ENCODE results near the gene FBXL7.

The FBXL7 gene

DNA sequence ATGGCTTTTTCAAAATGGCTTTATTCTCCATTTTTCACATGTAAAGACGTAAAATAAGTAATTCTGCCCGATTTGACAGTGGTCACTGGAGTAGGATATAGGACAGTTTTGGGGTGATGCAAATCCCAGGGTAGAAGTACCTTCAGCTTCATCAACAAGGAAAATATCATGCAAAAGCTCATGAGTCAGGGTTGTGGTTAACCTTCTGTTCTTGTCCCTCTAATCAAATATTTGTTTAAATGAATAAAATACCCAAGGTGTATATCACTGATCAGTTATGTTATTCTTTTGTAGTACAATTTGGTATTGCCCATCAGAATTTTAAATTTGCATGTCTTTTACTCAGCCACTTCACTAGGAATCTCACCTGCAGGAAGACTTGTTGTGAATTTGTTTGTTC, 40.0 kb downstream of the FBXL7 start:
- no peak for ATAC-seq
- DNase-seq: no peak

DNA sequence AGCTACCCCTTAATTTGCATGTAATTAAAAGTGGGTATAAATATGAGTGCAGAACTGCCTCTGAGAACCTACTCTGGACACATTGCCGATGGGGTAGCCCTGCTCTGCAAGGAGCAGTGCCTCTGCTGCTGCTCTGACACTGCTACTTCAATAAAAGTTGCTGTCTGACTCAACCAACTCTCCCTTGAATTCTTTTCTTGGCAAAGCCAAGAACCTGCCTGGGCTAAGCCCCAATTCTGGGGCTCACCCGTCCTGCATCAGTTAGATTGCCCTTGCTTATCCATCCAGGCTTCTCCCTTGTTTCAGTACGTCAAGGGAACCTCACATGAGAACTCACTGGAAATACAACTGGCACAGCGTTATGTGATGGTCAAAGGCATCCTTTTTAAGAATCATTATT, 44.1 kb downstream of the FBXL7 start:
- ATAC-seq: no peak

DNA sequence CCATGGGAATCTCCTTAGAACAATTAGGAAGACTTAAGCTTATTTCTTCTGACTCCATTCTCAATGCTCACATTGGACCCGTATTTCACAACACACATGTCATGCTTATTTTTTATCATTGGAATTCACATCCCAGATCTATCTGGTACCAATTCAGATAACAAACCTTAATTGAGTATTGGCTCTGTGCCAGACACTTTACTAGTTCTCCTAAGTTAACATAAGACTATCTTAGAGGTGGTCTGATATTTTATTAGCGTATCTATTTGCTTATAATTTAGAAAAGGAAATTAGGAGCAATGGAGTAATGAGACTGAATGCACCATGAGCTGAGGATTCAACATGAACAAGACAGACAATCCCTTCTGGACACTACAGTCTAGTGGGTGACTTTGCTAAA, 45.1 kb downstream of the FBXL7 start:
- ATAC-seq (no peak), DNase-seq (no peak)

More for the DNA sequence above, 44.1 kb downstream of the FBXL7 start:
- DNase-seq: no peak

DNA sequence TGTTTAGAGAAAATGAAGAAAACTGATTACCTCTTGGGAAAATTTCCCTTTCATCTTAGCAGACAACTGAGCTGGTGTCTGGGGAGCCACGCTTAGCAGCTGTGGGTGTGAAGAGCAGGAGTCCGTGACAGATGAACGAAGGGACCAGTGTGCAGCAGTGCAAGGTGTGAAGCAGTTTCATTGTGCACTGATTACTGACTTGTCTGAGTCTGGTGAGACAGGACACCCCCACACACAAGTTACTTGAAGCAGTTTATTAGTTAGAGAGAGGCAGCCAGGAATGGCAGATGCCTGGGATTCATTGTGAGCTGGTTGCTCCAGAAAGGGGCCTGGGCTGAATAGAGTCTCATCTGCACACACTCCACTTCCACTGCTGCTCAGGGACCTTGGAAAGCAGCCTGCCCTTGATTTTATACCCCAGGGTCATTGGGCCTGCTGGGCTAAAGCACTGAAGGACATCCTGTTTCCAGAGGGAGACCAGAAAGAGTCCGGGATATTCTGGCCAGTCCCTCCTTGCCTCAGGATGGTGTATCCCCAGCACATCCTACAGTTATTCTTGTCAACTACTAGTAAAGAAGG, 47.4 kb downstream of the FBXL7 start:
- no peak for DNase-seq
- no peak for ATAC-seq

DNA sequence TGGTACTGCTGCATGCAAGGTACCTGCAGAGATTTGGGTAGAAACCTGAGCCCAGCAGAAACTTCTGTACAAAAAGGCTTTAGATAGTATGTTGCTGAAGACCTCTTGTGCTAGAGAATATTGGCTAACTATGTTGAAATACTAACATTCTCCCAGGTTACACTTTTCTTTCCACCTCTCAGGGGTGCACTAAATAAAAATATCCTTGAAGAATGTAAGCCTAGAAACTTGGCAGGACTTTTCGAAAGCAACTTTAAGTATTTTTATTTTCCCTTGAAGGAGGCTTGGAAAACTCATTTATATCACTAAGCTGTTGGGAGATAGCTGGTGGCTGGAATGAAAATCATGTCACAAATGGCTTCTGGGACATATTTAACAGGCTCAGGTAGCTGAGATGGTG, 50.0 kb downstream of the FBXL7 start:
- DNase-seq: no peak
- ATAC-seq: no peak

DNA sequence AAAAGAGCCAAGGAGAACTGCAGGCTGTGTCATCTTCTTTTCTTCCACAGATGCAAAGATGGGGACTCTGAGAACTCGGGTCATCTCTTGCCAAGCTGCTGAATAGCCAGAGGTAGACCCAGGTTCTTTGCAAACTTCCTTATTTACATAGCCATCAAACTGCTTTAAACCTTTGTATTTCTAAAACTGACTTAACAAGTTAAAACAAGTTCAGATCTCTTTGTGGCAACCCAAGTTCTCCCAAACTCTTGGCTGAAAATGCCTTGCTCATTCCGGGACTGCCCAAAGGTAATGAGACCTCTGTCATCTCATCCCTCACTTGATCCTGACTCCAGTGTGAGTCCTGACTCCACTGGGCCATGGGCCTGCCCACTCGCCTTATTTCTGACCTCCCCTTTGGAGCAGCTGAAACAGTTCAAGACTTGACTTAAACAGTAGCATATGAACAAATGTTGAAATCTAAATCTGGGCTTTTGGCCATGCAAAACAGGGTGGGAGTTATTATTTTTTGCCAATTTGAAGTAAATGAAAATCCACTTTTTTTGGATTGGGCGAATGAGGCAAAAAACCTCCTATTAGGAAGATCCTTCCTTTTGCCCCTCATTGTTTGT, 50.6 kb downstream of the FBXL7 start:
- ATAC-seq (no peak), DNase-seq (no peak)

DNA sequence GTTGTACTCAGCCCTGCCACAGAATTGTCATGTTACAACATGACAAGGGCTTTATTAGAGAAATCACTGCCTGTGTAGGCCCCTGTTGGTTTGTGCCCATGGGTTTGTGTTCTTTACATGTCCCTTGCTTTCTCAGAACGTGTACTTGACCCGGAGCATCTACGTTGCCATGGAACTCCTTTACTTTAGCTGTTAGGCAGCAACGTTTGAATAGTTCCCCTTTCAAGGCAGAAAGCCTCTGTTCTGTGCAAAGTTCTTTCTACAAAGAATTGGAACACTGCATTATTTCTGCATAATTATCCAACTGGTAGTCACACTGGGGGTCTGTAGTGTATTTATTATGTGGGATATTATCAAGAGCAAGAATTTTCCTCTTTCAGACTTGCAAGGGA, 51.1 kb downstream of the FBXL7 start:
- DNase-seq: no peak
- ATAC-seq: no peak

DNA sequence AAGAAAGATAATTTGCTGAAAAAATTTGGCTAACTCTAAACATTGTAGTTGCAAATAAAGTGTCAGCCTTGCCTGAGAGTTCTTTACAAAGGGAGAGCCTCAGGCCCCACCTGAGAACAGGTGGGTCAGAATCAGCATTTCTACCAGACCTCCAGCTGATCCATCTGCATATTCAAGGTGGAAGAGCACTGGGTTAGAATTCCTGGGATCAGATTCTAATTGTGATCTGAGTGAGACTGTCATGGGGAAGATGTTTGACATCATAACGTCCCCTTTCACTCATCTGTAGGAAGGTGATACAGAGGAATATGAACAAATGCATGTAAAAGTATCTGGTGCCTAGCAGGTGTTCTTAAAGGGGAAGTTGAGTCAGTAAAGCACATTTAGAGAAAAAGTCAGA, 54.6 kb downstream of the FBXL7 start:
- DNase-seq (no peak), ATAC-seq (no peak)

DNA sequence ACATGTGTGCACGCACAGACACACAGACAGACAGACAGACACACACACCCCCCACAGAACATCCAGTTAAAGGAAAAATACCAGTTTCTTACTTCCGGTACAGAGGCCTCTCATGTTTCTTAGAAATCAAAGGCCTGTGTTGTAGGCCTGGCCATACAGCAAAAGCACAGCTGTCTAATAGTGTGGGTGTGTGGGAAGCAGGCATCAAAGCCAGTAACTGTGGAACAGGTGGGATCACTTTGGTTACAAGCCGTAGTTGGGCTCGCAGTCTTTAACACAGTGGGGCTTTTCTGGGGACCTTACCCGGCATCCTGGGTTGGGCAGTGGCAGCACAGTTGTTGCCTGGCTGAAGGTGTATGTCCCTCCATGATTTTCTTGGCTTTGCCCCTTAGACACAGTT, 55.2 kb downstream of the FBXL7 start:
- no peak for DNase-seq
- ATAC-seq: no peak

DNA sequence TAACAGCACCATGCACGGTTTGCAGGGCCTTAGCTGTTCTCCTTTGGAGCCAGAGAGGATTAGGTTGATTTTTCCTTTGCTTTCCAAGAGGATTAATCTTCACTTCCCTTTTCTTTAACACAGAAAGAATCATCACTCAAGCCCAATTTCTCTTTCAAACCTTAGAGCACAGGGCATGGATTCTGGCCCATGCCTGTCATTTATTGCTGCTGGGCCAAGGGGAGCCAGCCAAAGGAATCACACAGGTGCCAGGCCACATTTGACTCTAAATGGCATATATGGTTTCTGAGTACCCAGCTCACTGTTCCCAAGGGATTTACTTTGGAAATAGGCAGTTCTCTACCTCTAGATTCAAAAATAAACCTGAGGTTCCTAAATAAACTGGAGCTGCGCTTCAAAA, 58.3 kb downstream of the FBXL7 start:
- no peak for DNase-seq
- ATAC-seq: no peak

DNA sequence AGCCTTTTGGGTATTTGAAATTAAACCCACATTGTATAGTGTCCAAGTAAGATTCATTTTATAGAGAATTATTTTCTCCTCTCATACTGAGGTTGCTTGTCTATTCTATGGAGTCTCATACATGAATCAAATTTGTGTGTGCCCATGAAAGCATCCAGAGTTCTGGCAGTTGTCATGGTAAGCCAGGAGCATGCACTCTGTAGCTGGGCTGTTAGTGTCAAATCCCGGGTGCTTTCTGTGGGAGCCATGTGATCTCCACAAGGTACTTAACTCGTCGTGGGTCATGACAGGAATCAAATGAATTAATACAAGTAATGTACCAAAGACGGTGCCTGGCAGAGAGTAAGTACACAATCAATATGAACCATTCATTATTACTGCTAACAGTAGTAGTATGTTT, 58.7 kb downstream of the FBXL7 start:
- DNase-seq (no peak), ATAC-seq (no peak)

DNA sequence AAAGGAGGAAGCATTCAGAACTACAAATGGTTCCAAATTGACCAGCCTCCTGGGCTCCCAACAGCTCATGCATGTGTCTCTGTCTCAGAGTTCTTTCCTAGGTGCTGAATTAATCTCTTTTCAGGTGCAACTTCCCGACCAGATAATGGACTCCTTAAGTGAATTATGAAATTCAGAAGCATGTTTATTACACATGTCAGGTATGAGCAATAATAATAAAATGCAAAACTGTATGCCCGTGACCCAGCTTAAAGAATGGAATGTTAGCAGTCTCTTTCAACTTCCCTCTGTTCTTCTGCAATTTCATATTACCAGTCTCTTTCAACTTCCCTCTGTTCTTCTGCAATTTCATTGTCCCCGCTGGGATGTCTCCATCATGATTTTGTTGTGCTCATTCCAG, 60.4 kb downstream of the FBXL7 start:
- DNase-seq (no peak), ATAC-seq (no peak)

DNA sequence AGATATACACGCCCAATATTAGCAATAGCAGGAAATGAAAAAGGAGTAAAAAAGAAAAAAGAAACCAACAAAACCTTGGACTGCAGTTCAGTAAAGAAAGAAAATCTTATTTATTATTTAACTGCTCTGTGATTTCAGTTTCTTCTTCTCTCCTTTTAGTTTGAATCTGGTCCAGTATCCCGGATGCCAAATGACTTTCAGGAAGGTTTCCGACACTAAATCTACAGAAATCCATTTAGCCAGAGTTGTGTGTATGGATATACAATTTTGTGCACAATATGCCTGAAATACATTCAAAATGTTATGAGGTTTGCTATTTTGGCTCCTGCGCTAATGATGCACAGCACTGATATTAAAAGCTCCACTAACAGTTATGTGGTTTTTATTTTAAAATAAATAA, 64.5 kb downstream of the FBXL7 start:
- DNase-seq (no peak), ATAC-seq (no peak)

DNA sequence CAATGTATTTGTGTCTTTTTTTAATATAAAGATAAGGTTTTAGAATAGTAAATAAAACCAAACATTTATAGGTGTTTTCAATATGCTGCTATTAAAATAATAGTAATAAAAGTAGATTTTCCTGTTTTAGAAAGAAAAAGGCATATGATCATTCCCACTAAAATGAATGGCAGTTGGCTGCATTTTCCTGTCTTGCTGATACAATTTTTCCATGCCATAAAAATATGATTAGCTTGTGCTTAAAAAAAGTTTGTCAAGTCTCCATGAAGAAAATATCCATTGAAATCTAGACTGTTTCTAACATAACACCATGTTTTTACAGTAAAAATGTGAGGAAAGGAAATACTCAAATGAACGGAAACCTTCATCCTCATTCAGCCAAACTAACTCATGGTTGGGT, 65.0 kb downstream of the FBXL7 start:
- DNase-seq (no peak), ATAC-seq (no peak)

DNA sequence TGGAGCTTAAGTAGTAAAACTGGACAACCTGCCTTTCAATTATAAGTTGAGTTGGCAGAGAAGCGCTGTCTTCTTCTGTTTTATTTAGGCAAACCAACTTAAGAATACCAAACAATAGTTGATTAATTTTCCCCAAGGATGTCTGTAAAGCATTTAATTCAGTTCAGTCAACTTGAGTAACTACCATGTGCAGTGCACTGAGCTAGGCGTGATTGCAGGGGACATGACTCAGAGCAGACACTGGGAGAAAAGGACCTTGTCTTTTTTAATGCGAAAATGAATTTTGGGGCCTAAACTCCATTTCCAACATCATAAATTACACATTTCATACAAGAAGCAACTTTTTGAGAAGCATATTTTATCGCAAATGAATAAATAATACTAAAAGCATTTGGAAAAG, 66.3 kb downstream of the FBXL7 start:
- ATAC-seq: no peak
- no peak for DNase-seq

DNA sequence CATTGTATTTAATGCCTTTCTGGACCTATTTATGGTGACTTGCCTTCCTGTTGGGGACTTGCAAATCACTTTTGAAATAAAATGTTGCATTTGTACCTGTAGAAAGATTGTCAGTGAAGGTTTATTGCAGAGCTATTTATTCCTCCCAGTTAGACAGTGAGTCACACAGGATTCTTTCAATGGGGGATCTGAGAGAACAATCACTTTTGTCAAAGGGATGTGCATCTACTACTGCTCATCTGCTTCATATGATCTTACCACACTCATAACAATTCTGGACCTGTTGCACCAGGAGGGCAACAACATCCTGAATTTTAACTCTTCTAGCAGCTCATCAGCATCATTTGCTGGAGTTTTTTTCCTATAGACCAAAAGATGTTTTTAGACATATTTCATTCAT, 66.8 kb downstream of the FBXL7 start:
- no peak for ATAC-seq
- no peak for DNase-seq

DNA sequence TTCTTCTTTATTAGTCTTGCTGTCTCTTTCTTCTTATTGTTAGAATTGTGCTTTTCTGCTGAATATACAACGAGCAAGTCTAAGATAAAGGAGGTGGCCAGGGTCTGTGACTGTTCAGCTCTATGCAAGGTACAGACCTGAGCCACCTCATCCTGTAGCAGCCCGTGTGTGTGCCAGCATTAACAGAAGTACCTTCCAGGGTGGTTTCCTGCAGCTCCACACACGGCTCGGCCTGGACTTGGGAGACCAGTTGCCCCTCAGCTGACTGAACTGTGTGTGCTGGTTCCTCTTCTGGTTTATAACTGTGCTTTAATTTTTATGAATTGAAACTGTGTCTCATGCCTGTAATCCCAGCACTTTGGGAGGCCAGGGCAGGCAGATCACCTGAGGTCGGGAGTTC, 70.5 kb downstream of the FBXL7 start:
- ATAC-seq (no peak), DNase-seq (no peak)

DNA sequence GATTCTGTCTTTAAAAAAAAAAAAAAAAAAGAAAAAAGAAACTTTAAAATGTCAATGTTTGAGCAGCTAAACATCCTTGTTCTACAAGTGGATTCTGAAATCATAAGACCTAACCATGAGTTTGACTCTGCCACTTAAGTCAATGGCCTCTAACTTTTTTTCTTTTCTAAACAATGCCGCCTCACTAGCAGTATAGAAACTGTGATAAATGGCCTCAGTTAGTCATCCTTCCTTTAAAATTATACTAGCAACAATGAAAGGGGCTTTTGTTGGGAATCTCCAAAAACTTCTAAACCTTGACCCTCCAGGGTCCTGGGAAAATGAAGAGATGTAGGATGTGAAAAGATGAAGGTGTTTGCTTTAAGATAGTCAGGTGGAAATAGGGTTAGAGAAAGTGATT, 71.1 kb downstream of the FBXL7 start:
- no peak for ATAC-seq

DNA sequence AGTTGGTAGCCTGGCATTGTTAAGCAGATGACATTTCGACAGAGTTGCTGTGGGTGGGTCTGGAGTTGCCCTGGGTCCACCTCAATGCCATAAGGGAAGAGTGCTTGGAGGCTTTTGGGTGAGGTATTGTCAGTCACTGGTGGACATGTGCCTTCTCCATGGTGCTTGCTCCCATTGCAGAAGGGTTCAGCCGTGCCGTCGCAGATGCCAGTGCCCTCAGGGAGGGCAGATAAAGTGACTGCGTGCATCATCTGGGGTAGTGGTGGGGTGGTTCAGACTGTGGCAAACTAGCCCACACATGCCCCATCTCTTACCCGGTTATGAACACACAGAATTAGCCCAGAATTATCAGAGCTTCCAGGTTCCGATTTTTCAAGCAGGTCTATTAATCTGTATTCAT, 71.6 kb downstream of the FBXL7 start:
- no peak for ATAC-seq
- DNase-seq: no peak

More for the DNA sequence above, 71.1 kb downstream of the FBXL7 start:
- no peak for DNase-seq

DNA sequence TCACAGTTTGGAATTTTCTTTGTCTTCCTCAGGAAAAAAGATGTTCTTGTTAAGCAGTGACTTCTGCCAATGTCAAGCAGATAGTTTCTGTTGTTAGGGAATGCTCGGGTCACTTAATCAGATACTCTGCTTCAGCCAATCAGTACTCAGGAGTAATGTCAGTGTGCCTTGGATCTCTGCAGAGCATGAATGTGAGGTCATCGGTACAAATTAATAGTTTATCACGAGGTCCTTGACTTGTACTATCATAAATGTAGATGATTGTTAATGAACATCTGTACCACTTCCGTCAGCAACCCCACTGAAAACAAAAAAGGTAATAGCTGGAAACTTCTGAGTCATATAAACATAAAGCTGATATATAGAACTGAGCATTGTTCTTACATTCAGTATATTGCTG, 73.6 kb downstream of the FBXL7 start:
- ATAC-seq: no peak

DNA sequence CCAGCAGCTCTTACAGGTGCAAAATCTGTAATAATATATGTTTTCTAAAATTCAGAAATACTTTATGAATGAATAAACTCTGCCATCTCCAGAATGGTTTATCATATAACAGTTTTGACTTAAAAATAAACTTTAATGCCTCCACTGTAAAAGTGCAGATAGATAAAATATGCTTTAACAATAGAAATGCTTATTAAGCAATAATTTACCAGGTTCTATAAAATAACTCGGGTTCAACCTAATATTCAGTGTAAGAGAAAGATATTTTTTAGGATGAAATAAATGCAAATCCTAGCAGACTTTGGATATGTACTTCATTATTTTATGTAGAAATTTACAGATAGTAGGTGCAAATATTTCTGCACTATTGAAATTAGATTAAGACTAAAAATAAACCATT, 74.1 kb downstream of the FBXL7 start:
- ATAC-seq: no peak
- no peak for DNase-seq

More for the DNA sequence above, 73.6 kb downstream of the FBXL7 start:
- no peak for DNase-seq

DNA sequence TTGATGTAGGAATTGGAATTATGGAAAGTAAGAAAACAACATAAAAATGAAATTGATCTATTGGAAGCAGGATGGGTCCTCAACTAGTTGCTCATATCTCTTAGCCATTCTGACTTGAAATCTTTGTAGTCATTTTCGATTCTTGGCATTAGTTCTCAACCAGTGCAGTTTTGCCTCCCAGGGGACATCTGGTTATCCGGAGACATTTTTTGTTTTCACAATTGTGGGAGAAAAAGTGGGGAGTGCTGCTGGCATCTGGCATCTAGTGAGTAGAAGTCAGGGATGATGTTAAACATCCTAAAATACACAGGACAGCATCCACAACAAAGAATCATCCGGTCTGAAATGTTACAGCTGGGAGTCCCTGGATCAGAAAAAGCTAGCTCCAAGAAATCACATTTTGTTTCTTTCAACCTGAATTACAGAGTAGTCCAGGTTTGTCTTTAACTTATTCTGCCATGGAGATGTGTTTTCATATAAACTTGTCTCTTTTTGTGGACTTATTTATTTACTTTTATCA, 74.9 kb downstream of the FBXL7 start:
- ATAC-seq: no peak
- no peak for DNase-seq

DNA sequence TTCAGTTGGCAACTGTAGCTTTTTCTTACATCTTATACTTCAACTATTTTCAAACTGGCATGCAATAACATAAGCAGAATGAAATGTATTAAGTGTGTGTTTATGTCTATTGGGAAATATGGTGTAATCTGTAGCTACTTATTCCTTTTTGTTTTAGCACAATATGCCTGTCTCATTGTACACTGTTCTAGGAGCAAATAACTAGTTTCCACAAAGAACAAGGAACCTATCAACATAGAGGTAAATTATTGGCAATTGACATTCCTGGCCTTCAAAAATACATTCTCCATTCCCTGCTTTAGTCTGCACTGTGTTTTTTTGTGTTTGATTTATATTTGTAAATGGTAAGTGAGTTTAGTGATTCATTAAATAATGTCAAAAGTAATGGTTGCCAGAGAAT, 75.7 kb downstream of the FBXL7 start:
- ATAC-seq (no peak), DNase-seq (no peak)

DNA sequence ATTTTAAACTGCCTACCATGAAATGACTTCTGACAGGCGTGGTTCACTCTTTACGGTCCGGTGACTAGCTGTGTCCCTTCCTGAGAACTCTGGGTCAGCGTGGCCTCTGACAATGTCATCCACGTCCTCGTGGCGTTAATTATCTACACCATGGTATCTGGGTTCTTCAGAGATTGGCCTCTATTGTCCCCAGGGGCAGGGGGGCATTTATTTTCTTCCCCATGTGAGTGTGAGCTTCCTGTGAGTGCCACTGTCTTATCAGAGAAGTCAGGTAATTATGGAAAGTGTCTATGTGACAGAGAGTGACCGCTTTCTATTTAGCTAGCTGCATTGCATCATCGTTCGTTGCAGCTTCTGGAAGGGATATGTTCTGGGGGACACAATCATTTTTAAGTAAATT, 77.2 kb downstream of the FBXL7 start:
- DNase-seq (no peak), ATAC-seq (no peak)

DNA sequence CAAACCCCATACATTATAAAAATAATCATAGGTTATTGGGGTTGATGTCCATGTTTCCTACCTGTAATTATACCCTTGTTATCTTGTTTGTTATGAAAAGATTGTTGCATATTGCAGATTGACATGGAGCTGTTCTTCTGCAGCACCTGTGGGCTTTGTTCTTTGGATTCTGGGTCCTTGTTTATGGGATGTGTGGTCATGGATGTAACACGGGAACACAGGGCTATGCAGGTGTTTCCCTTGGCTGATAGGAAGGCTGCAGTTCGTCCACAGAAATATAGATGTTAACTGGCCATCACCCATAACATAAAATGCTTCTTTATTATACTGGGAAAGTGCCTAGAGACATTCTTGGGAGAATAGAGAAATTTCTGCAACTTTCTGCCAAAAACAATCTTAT, 77.9 kb downstream of the FBXL7 start:
- DNase-seq (no peak), ATAC-seq (no peak)
